HepG2 (cell line): ENCODE results near the gene CCDC74A.
"Not testable (repeated sequence)": the region's sequence is repeated elsewhere in the genome, so short reads cannot be mapped to it uniquely, and the experiment has no call there.

Experiments
- CBFB ChIP-seq: sonication (generic); formaldehyde crosslinking; IDR thresholded peaks from 2 replicates; pipeline ENCODE4 v1.4.0; 2020; ENCODE audit warnings: missing genetic modification reagents
- CTCF ChIP-seq: sonication (generic); formaldehyde crosslinking; IDR thresholded peaks from 2 replicates; pipeline ENCODE4 v1.5.0; 2020; ENCODE audit warnings: mild to moderate bottlenecking, missing genetic modification reagents, moderate library complexity
- GABPA ChIP-seq, 2 experiments: IDR thresholded peaks; 2 replicates each; pipeline ENCODE4 v1.6.1; 2011 to 2016; ENCODE audit warnings: low read depth in 2 of 2, low read length in 1 of 2, missing biosample characterization in 1 of 2, missing genetic modification characterization in 1 of 2
- PRDM10 ChIP-seq: sonication (generic); formaldehyde crosslinking; IDR thresholded peaks from 2 replicates; pipeline ENCODE4 v1.4.0; 2020; ENCODE audit warnings: low read depth, missing genetic modification reagents
- RAD21 ChIP-seq: fragments of 450-650 bp; formaldehyde crosslinking; IDR thresholded peaks from 2 replicates; pipeline ENCODE4 v1.5.0; 2020; ENCODE audit warnings: mild to moderate bottlenecking
- RFX5 ChIP-seq: IDR thresholded peaks from 2 replicates; pipeline ENCODE4 v1.6.1; 2011; ENCODE audit warnings: low read depth, low read length, improper control_type of control experiment
- STAT6 ChIP-seq: sonication (generic); formaldehyde crosslinking; IDR thresholded peaks from 2 replicates; pipeline ENCODE4 v1.4.0; 2020; ENCODE audit warnings: missing genetic modification reagents, mild to moderate bottlenecking, borderline replicate concordance
- ZFP1 ChIP-seq: IDR thresholded peaks from 2 replicates; pipeline ENCODE4 v1.6.1; 2016
- ZFX ChIP-seq: sonication (generic); formaldehyde crosslinking; IDR thresholded peaks from 2 replicates; pipeline ENCODE4 v1.4.0; 2020; ENCODE audit warnings: mild to moderate bottlenecking, low read depth, missing genetic modification reagents, moderate library complexity
- ZNF510 ChIP-seq: sonication (generic); formaldehyde crosslinking; IDR thresholded peaks from 2 replicates; pipeline ENCODE4 v1.4.0; 2020; ENCODE audit warnings: low read depth, mild to moderate bottlenecking, missing genetic modification reagents
- ZNF569 ChIP-seq: sonication (generic); formaldehyde crosslinking; IDR thresholded peaks from 2 replicates; pipeline ENCODE4 v1.5.0; 2020; ENCODE audit warnings: mild to moderate bottlenecking, missing genetic modification reagents, moderate library complexity, borderline replicate concordance
- ZNF747 ChIP-seq: sonication (generic); formaldehyde crosslinking; IDR thresholded peaks from 2 replicates; pipeline ENCODE4 v1.8.1; 2023; ENCODE audit warnings: missing genetic modification reagents, mild to moderate bottlenecking, borderline replicate concordance

GRCh38 chr2:131528981-131529863, 1.5 kb downstream of the CCDC74A start:
- not testable (repeated sequence) for TF ChIP-seq CTCF (CRISPR knock-in tag); PRDM10 (CRISPR knock-in tag); RAD21; GABPA (IDR thresholded peaks at IDR 0.05; ENCODE audit: low read depth, low read length); GABPA (CRISPR knock-in tag; IDR thresholded peaks at IDR 0.05; ENCODE audit: low read depth); CBFB (CRISPR knock-in tag); ZNF747 (CRISPR knock-in tag); ZNF569; ZFP1 (CRISPR knock-in tag); ZFX (CRISPR knock-in tag); ZNF510; STAT6 (CRISPR knock-in tag); RFX5
